Activated CD8-positive, alpha-beta T cell treated with anti-CD3 and anti-CD28 coated beads for 36 hours (primary cell): Measurements from ENCODE around the gene HELZ. TPM values are rescaled to one million over a fixed set of nuclear protein-coding genes. Genes with fewer than 3 reads are reported as not detected.
A peak's percentile ranks its signal among the peaks of the same experiment; 100 is the strongest.
"Not testable (repeated sequence)": the region's sequence is repeated elsewhere in the genome, so short reads cannot be mapped to it uniquely, and the experiment has no call there.

ENCODE experiments used
- ATAC-seq: fragments of 200-7000 bp; cut with Tn5 transposase; one replicate; pipeline ENCODE4 v1.10.0; 2021; ENCODE audit warnings: mild to moderate bottlenecking, moderate library complexity
- CTCF ChIA-PET: fragments of 350-600 bp; sonication (Branson Sonifier 250); formaldehyde crosslinking; loops from one replicate; lab custom pipeline; 2021; ENCODE audit warnings: antibody characterized with exemption; lab: Charles Lee
- POLR2A ChIA-PET: fragments of 350-600 bp; sonication (Branson Sonifier 250); formaldehyde crosslinking; loops from one replicate; lab custom pipeline; 2021; ENCODE audit warnings: antibody characterized with exemption; lab: Charles Lee
- DNase-seq: peaks from one replicate; pipeline ENCODE4 v3.0.0-alpha.2; 2020
- H3K27ac Mint-ChIP-seq: one replicate; pipeline ENCODE4 v1.8.0; 2021; ENCODE audit warnings: mild to moderate bottlenecking, mixed read lengths
- H3K27me3 Mint-ChIP-seq: one replicate; pipeline ENCODE4 v1.8.0; 2021; ENCODE audit warnings: mixed read lengths
- H3K36me3 Mint-ChIP-seq: one replicate; pipeline ENCODE4 v1.8.0; 2021; ENCODE audit warnings: low read depth, mixed read lengths
- H3K4me1 Mint-ChIP-seq: one replicate; pipeline ENCODE4 v1.8.0; 2021; ENCODE audit warnings: low read depth, mixed read lengths
- H3K4me3 Mint-ChIP-seq: one replicate; pipeline ENCODE4 v1.8.0; 2021; ENCODE audit warnings: mild to moderate bottlenecking, moderate library complexity, mixed read lengths
- H3K9me3 Mint-ChIP-seq: one replicate; pipeline ENCODE4 v1.8.0; 2021; ENCODE audit warnings: mixed read lengths
- CTCF ChIP-seq: fragments of 200-600 bp; IDR thresholded peaks from one replicate; pipeline ENCODE4 v1.8.0; 2022; ENCODE audit warnings: antibody characterized with exemption, mild to moderate bottlenecking
- intact Hi-C: fragments of 100-400 bp; cut with micrococcal nuclease; formaldehyde crosslinking; loops from one replicate; pipeline ENCODE4 v1.10.0; 2022
- total RNA-seq, 2 experiments: library from RNA; stranded (reverse); gene quantifications; one replicate each; pipeline ENCODE4 v1.2.3, GENCODE V29; 2021

Gene HELZ
- total RNA-seq, 2 experiments from 2014 or later, result 74.4 to 74.9 TPM

- intact Hi-C loops, result no loop called here
- CTCF ChIA-PET, result interaction anchor here (1.3 kb wide), 1 partner anchor 18 kb away, joined by 3 read pairs; no protein-coding TSS in a partner anchor
- H3K4me3 Mint-ChIP-seq, result no peak overlapping the region
- TF ChIP-seq CTCF, result no peak
- H3K9me3 Mint-ChIP-seq, result no peaks in the 10 kb centered on the region
- H3K36me3 Mint-ChIP-seq, result peaks cover 19% of the 10 kb centered on the region
- ATAC-seq, result no peak
- POLR2A ChIA-PET, result no interaction called here
- peaks cover 5% of the 10 kb centered on the region for H3K4me1 Mint-ChIP-seq
- no peaks in the 10 kb centered on the region for H3K27me3 Mint-ChIP-seq
- H3K27ac Mint-ChIP-seq, result no peak overlapping the region
- no peak for DNase-seq
These were observed 114.2 kb downstream of the HELZ start for GRCh38 chr17:67130768-67131167.

- Mint-ChIP-seq H3K27ac (no peak overlapping the region), H3K4me3 (no peak overlapping the region), H3K27me3 (no peaks in the 10 kb centered on the region), H3K36me3 (peaks cover 16% of the 10 kb centered on the region), H3K4me1 (peaks cover 5% of the 10 kb centered on the region), H3K9me3 (no peaks in the 10 kb centered on the region)
- CTCF ChIA-PET, result no interaction called here
- intact Hi-C loops, result no loop called here
- DNase-seq (no peak), ATAC-seq (no peak)
- POLR2A ChIA-PET, result interaction anchor here (0.6 kb wide), 1 partner anchor 817 kb away, joined by 3 read pairs; no protein-coding TSS in a partner anchor
- TF ChIP-seq CTCF, result no peak
These were observed 115.7 kb downstream of the HELZ start for GRCh38 chr17:67129283-67129682.

GRCh38 chr17:67128700-67129099 is 116.3 kb downstream of the HELZ start:
- Mint-ChIP-seq H3K27ac (no peak overlapping the region), H3K36me3 (peaks cover 16% of the 10 kb centered on the region), H3K4me3 (no peak overlapping the region), H3K27me3 (no peaks in the 10 kb centered on the region), H3K4me1 (peaks cover 6% of the 10 kb centered on the region), H3K9me3 (no peaks in the 10 kb centered on the region)
- ATAC-seq (no peak), DNase-seq (no peak)
- intact Hi-C loops, result no loop called here
- ChIA-PET POLR2A (interaction anchor here (0.6 kb wide), 1 partner anchor 816 kb away, joined by 3 read pairs; no protein-coding TSS in a partner anchor), CTCF (no interaction called here)
- no peak for TF ChIP-seq CTCF

- POLR2A ChIA-PET, result no interaction called here
- Mint-ChIP-seq H3K4me3 (no peak overlapping the region), H3K27ac (no peak overlapping the region), H3K27me3 (no peaks in the 10 kb centered on the region), H3K36me3 (peaks cover 20% of the 10 kb centered on the region), H3K9me3 (no peaks in the 10 kb centered on the region), H3K4me1 (peaks cover 8% of the 10 kb centered on the region)
- DNase-seq, result no peak
- no peak for ATAC-seq
- intact Hi-C loops, result no loop called here
- CTCF ChIA-PET, result no interaction called here
- no peak for TF ChIP-seq CTCF
These were observed 117.1 kb downstream of the HELZ start for GRCh38 chr17:67127925-67128324.

- Mint-ChIP-seq H3K36me3 (peaks cover 21% of the 10 kb centered on the region), H3K27me3 (no peaks in the 10 kb centered on the region), H3K9me3 (no peaks in the 10 kb centered on the region), H3K27ac (peak overlapping the region; percentile 13), H3K4me1 (peaks cover 8% of the 10 kb centered on the region), H3K4me3 (no peak overlapping the region)
- ATAC-seq (no peak), DNase-seq (no peak)
- POLR2A ChIA-PET, result no interaction called here
- CTCF ChIA-PET, result interaction anchor here (0.6 to 1.3 kb wide), 3 partner anchors 8 to 129 kb away, joined by 3 to 7 read pairs (median 3); no protein-coding TSS in a partner anchor
- TF ChIP-seq CTCF, result no peak
- intact Hi-C loops, result no loop called here
These were observed 118.0 kb downstream of the HELZ start for GRCh38 chr17:67126983-67127382.

GRCh38 chr17:67126543-67126942 is 118.5 kb downstream of the HELZ start:
- peaks cover 21% of the 10 kb centered on the region for H3K36me3 Mint-ChIP-seq
- POLR2A ChIA-PET, H3K4me3 Mint-ChIP-seq, H3K27me3 Mint-ChIP-seq, DNase-seq, H3K27ac Mint-ChIP-seq, H3K4me1 Mint-ChIP-seq, intact Hi-C loops, H3K9me3 Mint-ChIP-seq, ATAC-seq: not testable (repeated sequence)
- CTCF ChIA-PET, result interaction anchor here (0.6 to 1.3 kb wide), 3 partner anchors 9 to 129 kb away, joined by 3 to 7 read pairs (median 3); no protein-coding TSS in a partner anchor
